Measurements from ENCODE around the gene CTDP1.

Gene CTDP1

DNA sequence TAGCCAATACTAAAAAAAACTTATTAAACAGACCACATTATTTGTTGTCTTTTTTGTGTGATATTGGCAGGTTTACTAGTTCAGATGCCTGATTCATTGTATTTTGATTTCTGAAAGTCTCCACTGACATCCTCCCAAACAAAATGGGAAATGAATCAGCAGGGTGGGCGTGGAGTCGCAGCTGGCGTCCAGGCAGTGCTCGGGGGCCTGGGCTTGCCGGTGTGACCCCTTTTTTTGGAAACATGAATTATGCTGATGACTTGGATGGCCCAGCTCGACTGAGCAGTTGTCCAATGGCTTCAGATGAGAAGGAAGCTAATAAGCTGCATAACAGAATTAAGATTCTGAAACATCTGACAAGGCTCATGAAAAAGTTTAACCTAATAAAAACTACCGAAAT lies 116.4 kb downstream of the CTDP1 start:
- no peak for DNase-seq (ENCODE audit: low read depth)
- TF ChIP-seq, protein P1, sequence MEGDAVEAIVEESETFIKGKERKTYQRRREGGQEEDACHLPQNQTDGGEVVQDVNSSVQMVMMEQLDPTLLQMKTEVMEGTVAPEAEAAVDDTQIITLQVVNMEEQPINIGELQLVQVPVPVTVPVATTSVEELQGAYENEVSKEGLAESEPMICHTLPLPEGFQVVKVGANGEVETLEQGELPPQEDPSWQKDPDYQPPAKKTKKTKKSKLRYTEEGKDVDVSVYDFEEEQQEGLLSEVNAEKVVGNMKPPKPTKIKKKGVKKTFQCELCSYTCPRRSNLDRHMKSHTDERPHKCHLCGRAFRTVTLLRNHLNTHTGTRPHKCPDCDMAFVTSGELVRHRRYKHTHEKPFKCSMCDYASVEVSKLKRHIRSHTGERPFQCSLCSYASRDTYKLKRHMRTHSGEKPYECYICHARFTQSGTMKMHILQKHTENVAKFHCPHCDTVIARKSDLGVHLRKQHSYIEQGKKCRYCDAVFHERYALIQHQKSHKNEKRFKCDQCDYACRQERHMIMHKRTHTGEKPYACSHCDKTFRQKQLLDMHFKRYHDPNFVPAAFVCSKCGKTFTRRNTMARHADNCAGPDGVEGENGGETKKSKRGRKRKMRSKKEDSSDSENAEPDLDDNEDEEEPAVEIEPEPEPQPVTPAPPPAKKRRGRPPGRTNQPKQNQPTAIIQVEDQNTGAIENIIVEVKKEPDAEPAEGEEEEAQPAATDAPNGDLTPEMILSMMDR (conservative IDR thresholded peaks at IDR 0.05; ENCODE audit: low read depth, low read length): no peak

GRCh38 chr18:79796531-79797405 lies 117.2 kb downstream of the CTDP1 start:
- H3K4me3 ChIP-seq (ENCODE audit: low read length): no peak overlapping the region
- DNase-seq (ENCODE audit: low read depth): no peak
- TF ChIP-seq, protein P1 (conservative IDR thresholded peaks at IDR 0.05; ENCODE audit: low read depth, low read length): no peak

More for the DNA sequence above, 116.4 kb downstream of the CTDP1 start:
- H3K4me3 ChIP-seq (ENCODE audit: low read length): no peak overlapping the region

- no peak for DNase-seq (ENCODE audit: low read depth)
- H3K4me3 ChIP-seq (ENCODE audit: low read length): no peak within 1 kb of the TSS
- TF ChIP-seq, protein P1 (conservative IDR thresholded peaks at IDR 0.05; ENCODE audit: low read depth, low read length): no peak
Measured at GRCh38 chr18:79797518-79798345, 118.1 kb downstream of the CTDP1 start, which contains the start of gene KCNG2. Gene KCNG2 (plus strand): TSS chr18:79797938. CDS start chr18:79863668, 65,730 bp downstream.

DNA sequence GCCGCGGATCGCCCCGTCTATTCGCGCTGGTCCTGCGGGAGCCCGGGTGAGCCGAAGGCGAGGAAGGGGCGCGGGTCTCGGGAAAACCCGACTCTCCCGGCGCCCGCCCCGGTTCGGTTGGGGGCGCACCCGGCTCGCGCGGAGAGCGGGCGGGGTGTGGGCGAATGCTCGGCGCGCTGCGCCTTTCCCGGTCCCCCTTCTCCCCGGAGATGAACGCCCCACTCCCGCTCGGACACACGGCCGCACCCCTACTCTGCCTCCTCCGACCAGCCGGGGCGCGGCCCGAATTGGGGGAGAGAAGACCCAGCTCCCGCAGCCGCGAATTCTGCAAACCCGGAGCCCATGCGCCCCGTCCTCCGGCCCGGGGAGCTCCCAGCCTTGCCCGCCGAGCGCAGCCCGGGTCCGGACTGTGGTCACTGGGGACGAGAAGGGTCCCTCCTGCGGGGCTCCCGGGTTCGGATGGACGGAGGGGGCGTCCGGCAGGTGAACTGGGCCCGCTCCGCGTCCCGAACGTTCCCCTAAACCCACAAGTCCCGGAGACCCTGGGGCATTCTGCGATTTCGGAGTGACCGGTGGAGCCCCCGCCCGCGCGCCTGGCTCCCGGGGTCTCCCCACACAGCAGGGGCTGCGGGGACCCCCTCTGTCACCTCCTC lies 118.9 kb downstream of the CTDP1 start:
- DNase-seq (ENCODE audit: low read depth): no peak
- TF ChIP-seq, protein P1 (conservative IDR thresholded peaks at IDR 0.05; ENCODE audit: low read depth, low read length): no peak
- no peak overlapping the region for H3K4me3 ChIP-seq (ENCODE audit: low read length)

DNA sequence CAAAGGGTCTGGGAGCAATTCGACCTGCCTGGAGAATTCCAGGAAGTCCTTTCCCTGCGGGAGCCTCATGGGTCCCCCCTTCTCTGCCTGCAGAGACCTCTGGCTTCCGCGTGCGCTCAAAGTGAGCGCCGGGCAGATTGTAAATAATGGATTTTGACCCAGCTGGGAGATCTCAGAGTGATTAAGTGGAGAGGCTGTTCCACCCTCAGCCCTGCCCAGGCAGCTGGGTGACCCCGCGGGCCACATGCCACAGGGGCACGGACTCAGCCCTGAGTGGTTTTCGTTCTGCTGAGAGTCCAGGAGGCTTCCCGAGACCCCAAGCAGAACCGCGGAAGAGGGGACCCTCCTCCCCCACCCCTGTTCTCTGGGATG lies 119.4 kb downstream of the CTDP1 start:
- TF ChIP-seq, protein P1 (conservative IDR thresholded peaks at IDR 0.05; ENCODE audit: low read depth, low read length): no peak
- no peak overlapping the region for H3K4me3 ChIP-seq (ENCODE audit: low read length)
- no peak for DNase-seq (ENCODE audit: low read depth)

DNA sequence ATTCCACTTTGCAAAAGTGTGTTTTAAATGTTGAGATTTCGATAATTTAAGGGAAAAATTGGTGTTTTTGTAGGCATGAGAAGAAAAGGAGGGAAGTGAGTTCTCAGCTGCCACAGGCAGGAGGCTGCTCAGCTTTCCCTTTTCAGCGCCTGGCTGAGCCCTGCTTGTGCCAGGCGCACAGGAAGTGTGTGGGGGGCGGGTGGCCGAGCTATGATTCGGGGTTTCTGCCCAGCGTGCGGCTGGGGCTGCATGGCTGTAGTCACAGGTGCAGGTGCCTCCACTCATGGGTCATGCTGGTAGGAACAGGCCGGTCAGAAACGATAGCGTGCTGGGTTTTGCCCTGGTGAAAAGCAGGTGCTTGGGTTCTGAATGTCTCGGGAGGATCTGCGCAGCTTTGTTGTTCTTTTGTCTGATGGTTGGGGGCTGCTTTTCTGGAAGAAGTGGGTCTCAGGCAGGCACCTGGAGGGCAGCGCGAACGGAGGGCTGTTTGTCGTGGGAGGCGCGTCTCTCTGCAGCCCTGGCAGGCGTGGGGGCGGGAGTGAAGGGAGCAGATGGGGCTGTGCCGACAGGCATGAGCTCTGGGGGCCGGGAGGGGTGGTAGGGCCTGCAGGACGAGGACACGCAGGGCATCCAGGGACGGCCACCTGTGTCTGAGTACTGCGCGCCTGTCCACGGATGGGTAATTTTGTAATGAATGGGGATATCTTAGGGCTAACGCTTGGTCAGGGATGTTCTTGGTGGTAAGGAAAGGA lies 120.2 kb downstream of the CTDP1 start:
- no peak overlapping the region for H3K4me3 ChIP-seq (ENCODE audit: low read length)
- TF ChIP-seq, protein P1 (conservative IDR thresholded peaks at IDR 0.05; ENCODE audit: low read depth, low read length): no peak
- no peak for DNase-seq (ENCODE audit: low read depth)
